HUES64 (cell line): ENCODE results near the gene SEMG1.

Experiments used
- H3K27ac ChIP-seq: 2 replicates; pipeline ENCODE4 v1.7.0; 2013; ENCODE audit warnings: low read depth, low read length, inconsistent platforms
- H3K27me3 ChIP-seq: 2 replicates; pipeline ENCODE4 v1.6.1; 2013; ENCODE audit warnings: mild to moderate bottlenecking, low read length; ENCODE audit not compliant: insufficient read depth
- H3K36me3 ChIP-seq: 2 replicates; pipeline ENCODE4 v1.6.1; 2013; ENCODE audit warnings: mild to moderate bottlenecking, low read length; ENCODE audit not compliant: insufficient read depth
- H3K4me1 ChIP-seq: 2 replicates; pipeline ENCODE4 v1.6.1; 2013; ENCODE audit warnings: mild to moderate bottlenecking, low read length, moderate library complexity; ENCODE audit not compliant: insufficient read depth
- H3K4me3 ChIP-seq: 2 replicates; pipeline ENCODE4 v1.5.1; 2013; ENCODE audit warnings: mild to moderate bottlenecking, low read length, moderate library complexity
- H3K9ac ChIP-seq: 2 replicates; pipeline ENCODE4 v1.6.1; 2013; ENCODE audit warnings: mild to moderate bottlenecking, low read depth, low read length
- H3K9me3 ChIP-seq: 2 replicates; pipeline ENCODE4 v1.6.1; 2013; ENCODE audit warnings: low read depth, low read length; ENCODE audit not compliant: insufficient read depth
- WGBS: fragments of 150-250, 120-280 bp; methylation state at CpG from one replicate; pipeline ENCODE4 v1.1.7; 2013; ENCODE audit warnings: missing lambda C conversion rate; 5-methylcytosine and 5-hydroxymethylcytosine counted together

The SEMG1 gene

GRCh38 chr20:45223136-45223535 is 16.3 kb downstream of the SEMG1 start:
- peaks cover 6% of the 10 kb centered on the region; the same call in 1 of the 2 replicates for H3K27me3 ChIP-seq
- no peaks in the 10 kb centered on the region for H3K4me1 ChIP-seq

DNA sequence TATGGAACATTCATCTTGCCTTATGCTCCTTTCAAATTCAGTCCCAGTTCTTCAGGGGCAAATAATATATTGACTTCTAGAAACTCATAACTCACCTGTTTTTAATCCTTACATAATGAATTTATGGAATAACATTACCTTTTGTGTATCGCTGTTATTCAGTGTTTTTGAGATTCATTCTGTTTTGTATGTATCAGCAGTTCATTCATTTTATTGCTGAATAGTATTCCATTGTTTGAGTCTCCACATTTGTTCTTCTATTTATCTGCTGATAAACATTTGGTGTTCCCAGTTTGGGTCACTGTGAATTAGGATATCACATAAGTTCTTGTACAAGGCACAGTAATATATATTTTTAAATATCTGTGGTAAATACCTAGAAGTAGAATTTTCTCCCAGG is 19.5 kb downstream of the SEMG1 start:
- H3K9ac ChIP-seq, result no peak overlapping the region
- no peak overlapping the region for H3K27ac ChIP-seq
- no peak overlapping the region for H3K4me3 ChIP-seq
- H3K27me3 ChIP-seq, result peaks cover 6% of the 10 kb centered on the region; the same call in 1 of the 2 replicates
- H3K9me3 ChIP-seq, result no peaks in the 10 kb centered on the region
- H3K4me1 ChIP-seq, result no peaks in the 10 kb centered on the region
- 100% methylated on average over 1 of the region's 1 CpG for WGBS
- H3K36me3 ChIP-seq, result no peaks in the 10 kb centered on the region

More at GRCh38 chr20:45223136-45223535, 16.3 kb downstream of the SEMG1 start:
- no peaks in the 10 kb centered on the region for H3K9me3 ChIP-seq
- H3K27ac ChIP-seq, result no peak overlapping the region
- H3K4me3 ChIP-seq, result no peak overlapping the region
- H3K36me3 ChIP-seq, result no peaks in the 10 kb centered on the region
- no peak overlapping the region for H3K9ac ChIP-seq

DNA sequence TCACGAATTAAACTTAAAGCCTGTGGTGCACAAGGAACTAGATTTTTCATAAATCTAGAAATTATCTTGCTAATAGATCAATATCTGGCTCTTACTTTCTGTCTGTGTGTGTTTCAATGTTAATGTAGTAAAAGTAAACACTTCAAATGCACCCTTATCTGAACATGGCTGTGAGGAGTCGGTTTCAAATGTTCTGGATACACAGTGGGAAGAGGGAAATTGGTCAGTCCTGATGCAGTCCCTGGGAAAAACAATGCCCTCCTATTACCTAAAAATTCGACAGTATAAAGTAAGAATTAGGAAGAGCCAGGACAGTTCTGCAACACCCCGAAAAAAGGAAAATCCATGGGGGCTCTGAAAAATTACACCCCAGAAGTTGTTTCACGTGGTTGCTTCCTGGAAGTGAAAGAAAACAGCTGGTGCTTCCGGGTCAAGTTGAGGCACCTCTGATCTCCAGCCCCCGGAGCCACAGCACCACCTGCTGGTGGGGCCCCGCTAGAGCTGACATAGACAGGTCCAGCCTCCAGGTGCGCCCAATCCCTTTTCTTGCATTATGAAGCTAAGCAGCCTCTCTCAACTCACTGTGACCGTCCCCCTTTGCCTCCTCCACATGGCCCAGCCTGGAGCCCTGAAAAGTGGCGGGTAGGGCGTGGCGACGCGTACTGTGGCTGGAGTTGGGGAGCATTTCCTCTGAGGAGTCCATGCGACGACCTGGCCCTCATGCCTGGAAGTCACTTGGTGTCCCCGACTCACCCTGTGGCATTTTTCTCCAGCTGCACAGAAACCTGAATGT is 22.6 kb downstream of the SEMG1 start:
- no peak overlapping the region for H3K4me3 ChIP-seq
- no peak overlapping the region for H3K9ac ChIP-seq
- 88% methylated on average over 18 of the region's 18 CpGs for WGBS
- peaks cover under 1% of the 10 kb centered on the region; the same call in 1 of the 2 replicates for H3K27me3 ChIP-seq
- H3K27ac ChIP-seq, result no peak overlapping the region
- H3K36me3 ChIP-seq, result no peaks in the 10 kb centered on the region
- H3K9me3 ChIP-seq, result no peaks in the 10 kb centered on the region
- H3K4me1 ChIP-seq, result no peaks in the 10 kb centered on the region

DNA sequence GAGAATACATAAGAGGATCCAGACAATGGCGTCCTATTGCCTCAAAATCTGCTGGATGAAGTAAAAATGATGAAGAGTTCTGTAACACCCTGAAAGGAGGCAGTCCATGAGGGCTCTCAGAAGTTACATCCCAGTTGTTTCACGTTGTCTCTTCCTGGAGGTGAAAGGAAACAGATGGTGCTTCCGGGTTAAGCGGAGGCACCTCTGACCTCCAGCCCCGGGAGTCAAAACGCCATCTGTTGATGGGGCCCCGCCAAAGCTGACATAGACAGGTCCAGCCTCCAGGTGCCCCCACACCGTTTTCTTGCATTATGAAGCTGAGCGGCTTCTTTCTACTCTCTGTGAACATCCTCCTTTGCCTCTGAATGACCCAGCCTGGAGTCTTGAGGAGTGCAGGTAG is 23.8 kb downstream of the SEMG1 start:
- Histone ChIP-seq H3K4me1 (no peaks in the 10 kb centered on the region), H3K4me3 (no peak overlapping the region), H3K9me3 (no peaks in the 10 kb centered on the region), H3K27ac (no peak overlapping the region), H3K27me3 (no peaks in the 10 kb centered on the region), H3K36me3 (no peaks in the 10 kb centered on the region), H3K9ac (no peak overlapping the region)
- 91% methylated on average over 9 of the region's 9 CpGs for WGBS

- 82% methylated on average over 4 of the region's 4 CpGs for WGBS
- Histone ChIP-seq H3K27ac (no peak overlapping the region), H3K9me3 (no peaks in the 10 kb centered on the region), H3K4me1 (no peaks in the 10 kb centered on the region), H3K36me3 (no peaks in the 10 kb centered on the region), H3K9ac (no peak overlapping the region), H3K4me3 (no peak overlapping the region), H3K27me3 (no peaks in the 10 kb centered on the region)
Measured at GRCh38 chr20:45235995-45236394, 29.2 kb downstream of the SEMG1 start.

- WGBS, result 94% methylated on average over 2 of the region's 2 CpGs
- no peak overlapping the region for H3K9ac ChIP-seq
- no peaks in the 10 kb centered on the region for H3K36me3 ChIP-seq
- H3K27ac ChIP-seq, result no peak overlapping the region
- H3K27me3 ChIP-seq, result peaks cover 2% of the 10 kb centered on the region; the same call in 1 of the 2 replicates
- H3K4me1 ChIP-seq, result no peaks in the 10 kb centered on the region
- no peaks in the 10 kb centered on the region for H3K9me3 ChIP-seq
- H3K4me3 ChIP-seq, result no peak overlapping the region
Measured at GRCh38 chr20:45238139-45238538, 31.3 kb downstream of the SEMG1 start.

- Histone ChIP-seq H3K9me3 (no peaks in the 10 kb centered on the region), H3K27me3 (peaks cover 8% of the 10 kb centered on the region; the same call in 1 of the 2 replicates), H3K9ac (no peak overlapping the region), H3K27ac (no peak overlapping the region), H3K4me1 (no peaks in the 10 kb centered on the region), H3K36me3 (no peaks in the 10 kb centered on the region), H3K4me3 (no peak overlapping the region)
- 79% methylated on average over 6 of the region's 6 CpGs for WGBS
Measured at GRCh38 chr20:45246109-45246508, 39.3 kb downstream of the SEMG1 start.

DNA sequence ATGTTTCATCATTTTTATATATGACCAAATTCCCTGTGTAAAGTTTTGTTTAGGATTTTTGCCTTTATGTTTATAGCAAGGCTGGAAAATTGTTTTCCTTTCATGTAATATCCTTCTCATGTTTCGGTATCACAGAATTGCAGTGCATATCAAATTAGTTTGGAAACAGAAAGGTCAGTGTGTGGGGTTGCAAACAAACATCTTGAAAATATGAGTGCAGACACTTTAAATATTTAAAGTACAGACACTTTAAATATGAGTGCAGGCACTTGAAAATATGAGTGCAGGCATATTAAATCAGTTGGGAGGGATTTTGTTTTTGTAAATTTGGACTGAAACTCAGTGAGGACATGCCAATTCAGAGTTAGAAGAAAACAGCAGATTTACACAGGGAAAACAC is 41.0 kb downstream of the SEMG1 start:
- Histone ChIP-seq H3K4me3 (no peak overlapping the region), H3K9ac (no peak overlapping the region), H3K36me3 (no peaks in the 10 kb centered on the region), H3K27me3 (peaks cover 6% of the 10 kb centered on the region; the same call in 1 of the 2 replicates), H3K27ac (no peak overlapping the region), H3K4me1 (no peaks in the 10 kb centered on the region), H3K9me3 (no peaks in the 10 kb centered on the region)
- WGBS, result 100% methylated on average over 1 of the region's 1 CpG

GRCh38 chr20:45248609-45249008 is 41.8 kb downstream of the SEMG1 start:
- Histone ChIP-seq H3K27ac (no peak overlapping the region), H3K9me3 (no peaks in the 10 kb centered on the region), H3K4me1 (no peaks in the 10 kb centered on the region), H3K9ac (no peak overlapping the region), H3K27me3 (peaks cover 6% of the 10 kb centered on the region; the same call in 1 of the 2 replicates), H3K4me3 (no peak overlapping the region), H3K36me3 (no peaks in the 10 kb centered on the region)

GRCh38 chr20:45251884-45252560 is 45.2 kb downstream of the SEMG1 start:
- Histone ChIP-seq H3K27me3 (no peaks in the 10 kb centered on the region), H3K27ac (no peak overlapping the region), H3K9ac (no peak overlapping the region), H3K4me1 (no peaks in the 10 kb centered on the region), H3K4me3 (no peak overlapping the region), H3K9me3 (no peaks in the 10 kb centered on the region), H3K36me3 (no peaks in the 10 kb centered on the region)
- 88% methylated on average over 5 of the region's 5 CpGs for WGBS

- 93% methylated on average over 4 of the region's 4 CpGs for WGBS
Measured at GRCh38 chr20:45253261-45253660, 46.4 kb downstream of the SEMG1 start.

More at GRCh38 chr20:45253261-45253660, 46.4 kb downstream of the SEMG1 start:
- H3K27me3 ChIP-seq, result no peaks in the 10 kb centered on the region
- H3K9ac ChIP-seq, result no peak overlapping the region
- H3K9me3 ChIP-seq, result no peaks in the 10 kb centered on the region
- no peak overlapping the region for H3K4me3 ChIP-seq
- peaks cover 1% of the 10 kb centered on the region; the same call in 1 of the 2 replicates for H3K4me1 ChIP-seq
- H3K36me3 ChIP-seq, result no peaks in the 10 kb centered on the region
- no peak overlapping the region for H3K27ac ChIP-seq
